Calu3 (cell line): Measurements from ENCODE around the gene TK2. TPM values are rescaled to one million over a fixed set of nuclear protein-coding genes. Genes with fewer than 3 reads are reported as not detected.

ENCODE experiments used
- BruUV-seq: library from RNA; stranded (reverse); fragments of 400-500 nt; replicated peaks from 2 replicates; lab custom pipeline; 2021; lab: Mats Ljungman, UMichigan
- CTCF ChIA-PET: fragments of 300-600 bp; sonication (Branson Sonifier 250); formaldehyde crosslinking; loops from one replicate; lab custom pipeline; 2022; ENCODE audit warnings: antibody characterized with exemption; lab: Charles Lee
- DNase-seq: peaks from one replicate; pipeline ENCODE4 v3.0.0; 2022
- H3K27ac Mint-ChIP-seq: one replicate; pipeline ENCODE4 v1.8.0; 2022; ENCODE audit warnings: mixed read lengths; ENCODE audit not compliant: unreplicated experiment
- H3K27me3 Mint-ChIP-seq: one replicate; pipeline ENCODE4 v1.8.0; 2022; ENCODE audit warnings: mixed read lengths; ENCODE audit not compliant: unreplicated experiment
- H3K36me3 Mint-ChIP-seq: one replicate; pipeline ENCODE4 v1.8.0; 2022; ENCODE audit warnings: mild to moderate bottlenecking, moderate library complexity, mixed read lengths; ENCODE audit not compliant: insufficient read depth, unreplicated experiment
- H3K4me1 Mint-ChIP-seq: one replicate; pipeline ENCODE4 v1.8.0; 2022; ENCODE audit warnings: mild to moderate bottlenecking, low read depth, mixed read lengths; ENCODE audit not compliant: unreplicated experiment
- H3K4me3 Mint-ChIP-seq: one replicate; pipeline ENCODE4 v1.8.0; 2022; ENCODE audit warnings: mild to moderate bottlenecking, low read depth, moderate library complexity, mixed read lengths; ENCODE audit not compliant: unreplicated experiment
- H3K9me3 Mint-ChIP-seq: one replicate; pipeline ENCODE4 v1.8.0; 2022; ENCODE audit warnings: low read depth, mixed read lengths; ENCODE audit not compliant: unreplicated experiment
- intact Hi-C: fragments of 100-400 bp; cut with micrococcal nuclease; formaldehyde crosslinking; loops from one replicate; pipeline ENCODE4 v1.10.0; 2022; ENCODE audit not compliant: unreplicated experiment
- total RNA-seq: library from RNA; stranded (reverse); gene quantifications from 2 replicates; pipeline ENCODE4 v1.2.3, GENCODE V29; 2022
- TF ChIP-seq, protein P1 (sequence below): fragments of 200-600 bp; IDR thresholded peaks from one replicate; pipeline ENCODE4 v1.8.0; 2022; ENCODE audit warnings: antibody characterized with exemption; ENCODE audit not compliant: unreplicated experiment

Gene TK2
- total RNA-seq, 1 experiment from 2014 or later, result 53.2 TPM

DNA sequence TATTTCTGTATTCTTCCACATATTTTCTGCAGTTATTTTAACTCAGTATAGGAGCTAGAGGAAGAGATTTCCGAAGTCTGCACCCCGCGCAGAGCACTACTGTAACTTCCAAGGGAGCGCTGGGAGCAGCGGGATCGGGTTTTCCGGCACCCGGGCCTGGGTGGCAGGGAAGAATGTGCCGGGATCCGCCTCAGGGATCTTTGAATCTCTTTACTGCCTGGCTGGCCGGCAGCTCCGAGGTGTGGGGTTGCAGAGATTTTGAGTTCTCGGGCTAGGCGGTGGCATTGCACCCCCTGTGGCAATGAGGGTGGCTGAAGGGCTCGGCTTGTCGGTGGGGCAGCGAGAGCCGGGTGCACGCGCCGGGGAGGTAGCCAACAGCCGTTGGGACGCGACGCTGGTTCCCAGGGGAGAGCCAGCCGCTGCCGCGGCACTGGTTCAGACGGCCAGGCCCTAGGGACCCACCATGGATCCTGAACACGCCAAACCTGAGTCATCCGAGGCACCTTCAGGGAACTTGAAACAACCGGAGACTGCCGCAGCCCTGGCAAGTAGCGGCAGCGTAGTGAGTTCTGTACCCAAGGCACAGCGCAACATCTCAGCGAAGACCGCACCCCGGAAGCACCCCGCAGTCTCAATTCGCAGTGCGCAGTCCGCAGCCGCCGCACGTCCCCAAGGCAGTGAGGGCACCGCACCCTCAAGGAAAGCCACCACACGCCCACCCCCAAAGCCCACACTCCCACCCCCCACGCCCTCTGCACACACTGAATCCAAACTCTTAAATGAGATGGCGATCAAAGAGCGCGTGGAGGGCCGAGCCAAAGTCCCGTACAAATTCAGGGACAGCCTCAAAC is 16.4 kb upstream of the TK2 start, which contains the start of gene CMTM1:
Gene CMTM1, plus strand, starts transcription at position 389 of the 851 bp plus-strand sequence. Its CDS starts 75 bp downstream, at position 464.
- no TSS peak for BruUV-seq
- Mint-ChIP-seq H3K27ac (peak within 1 kb of the TSS; percentile 90), H3K36me3 (peaks cover 79% of the 10 kb centered on the region), H3K9me3 (no peaks in the 10 kb centered on the region), H3K27me3 (no peaks in the 10 kb centered on the region), H3K4me3 (no peak within 1 kb of the TSS), H3K4me1 (peaks cover 29% of the 10 kb centered on the region)
- intact Hi-C loops, result no loop called here
- no peak for DNase-seq
- CTCF ChIA-PET, result no interaction called here
- TF ChIP-seq, protein P1, sequence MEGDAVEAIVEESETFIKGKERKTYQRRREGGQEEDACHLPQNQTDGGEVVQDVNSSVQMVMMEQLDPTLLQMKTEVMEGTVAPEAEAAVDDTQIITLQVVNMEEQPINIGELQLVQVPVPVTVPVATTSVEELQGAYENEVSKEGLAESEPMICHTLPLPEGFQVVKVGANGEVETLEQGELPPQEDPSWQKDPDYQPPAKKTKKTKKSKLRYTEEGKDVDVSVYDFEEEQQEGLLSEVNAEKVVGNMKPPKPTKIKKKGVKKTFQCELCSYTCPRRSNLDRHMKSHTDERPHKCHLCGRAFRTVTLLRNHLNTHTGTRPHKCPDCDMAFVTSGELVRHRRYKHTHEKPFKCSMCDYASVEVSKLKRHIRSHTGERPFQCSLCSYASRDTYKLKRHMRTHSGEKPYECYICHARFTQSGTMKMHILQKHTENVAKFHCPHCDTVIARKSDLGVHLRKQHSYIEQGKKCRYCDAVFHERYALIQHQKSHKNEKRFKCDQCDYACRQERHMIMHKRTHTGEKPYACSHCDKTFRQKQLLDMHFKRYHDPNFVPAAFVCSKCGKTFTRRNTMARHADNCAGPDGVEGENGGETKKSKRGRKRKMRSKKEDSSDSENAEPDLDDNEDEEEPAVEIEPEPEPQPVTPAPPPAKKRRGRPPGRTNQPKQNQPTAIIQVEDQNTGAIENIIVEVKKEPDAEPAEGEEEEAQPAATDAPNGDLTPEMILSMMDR, result no peak

DNA sequence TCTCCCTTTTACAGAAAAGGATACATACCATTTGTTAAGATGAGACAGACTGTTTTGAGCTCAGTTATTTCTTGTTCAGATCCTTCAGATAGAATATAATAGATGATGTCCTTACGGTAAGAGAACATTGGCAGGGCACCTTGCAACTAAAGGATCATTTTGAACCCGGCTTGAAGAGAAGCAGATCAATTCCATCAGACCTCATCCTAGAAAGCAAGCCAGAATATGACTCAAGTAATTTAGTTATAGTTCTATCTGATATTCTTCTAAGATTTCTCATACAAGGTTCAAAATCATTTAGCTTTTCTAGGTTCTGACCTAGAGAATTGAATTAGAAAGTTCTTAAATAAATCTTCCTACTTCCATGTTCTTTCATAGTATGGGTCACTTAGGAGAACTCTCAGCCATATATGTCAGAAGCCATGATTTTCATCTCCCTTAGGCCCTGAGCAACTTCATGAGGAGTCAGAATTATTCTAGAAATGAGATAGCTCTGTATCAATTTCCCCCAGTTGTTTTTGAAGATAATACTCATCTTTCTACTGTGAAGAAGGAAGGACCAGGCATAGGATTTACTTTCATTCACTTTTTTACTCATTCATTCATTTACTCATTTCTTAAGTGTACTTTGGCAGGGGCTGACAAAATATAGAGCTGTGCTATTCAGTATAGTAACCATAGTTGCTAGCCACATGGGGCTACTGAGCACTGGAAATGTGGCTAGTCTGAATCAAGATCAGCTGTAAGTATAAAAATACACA is 13.8 kb upstream of the TK2 start:
- BruUV-seq, result no TSS peak
- TF ChIP-seq, protein P1, result no peak
- CTCF ChIA-PET, result interaction anchor here (0.6 to 1.6 kb wide), 3 partner anchors 12 to 296 kb away, joined by 3 to 4 read pairs (median 4); no protein-coding TSS in a partner anchor
- H3K36me3 Mint-ChIP-seq, result peaks cover 88% of the 10 kb centered on the region
- H3K4me3 Mint-ChIP-seq, result no peak overlapping the region
- no peak overlapping the region for H3K27ac Mint-ChIP-seq
- no peaks in the 10 kb centered on the region for H3K27me3 Mint-ChIP-seq
- H3K9me3 Mint-ChIP-seq, result no peaks in the 10 kb centered on the region
- intact Hi-C loops, result no loop called here
- peaks cover 43% of the 10 kb centered on the region for H3K4me1 Mint-ChIP-seq
- DNase-seq, result no peak

DNA sequence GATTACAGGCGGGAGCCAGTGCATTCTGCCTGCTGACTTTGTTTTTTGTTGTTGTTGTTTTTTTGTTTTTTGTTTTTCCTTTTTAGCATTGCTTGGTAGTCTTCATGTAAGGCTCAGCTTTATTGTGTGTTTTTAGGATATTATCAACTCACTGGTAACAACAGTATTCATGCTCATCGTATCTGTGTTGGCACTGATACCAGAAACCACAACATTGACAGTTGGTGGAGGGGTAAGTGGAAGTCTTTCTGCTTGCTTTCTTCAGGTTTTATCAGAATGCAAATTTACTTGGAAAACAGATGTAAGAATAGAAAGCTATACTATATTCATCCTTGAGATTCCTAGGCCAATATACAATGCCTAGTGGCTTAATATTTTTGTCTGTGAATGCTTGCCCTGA is 13.1 kb upstream of the TK2 start:
- Mint-ChIP-seq H3K9me3 (no peaks in the 10 kb centered on the region), H3K36me3 (peaks cover 88% of the 10 kb centered on the region), H3K27ac (no peak overlapping the region), H3K4me3 (no peak overlapping the region), H3K4me1 (peaks cover 44% of the 10 kb centered on the region), H3K27me3 (no peaks in the 10 kb centered on the region)
- CTCF ChIA-PET, result interaction anchor here (1.0 to 1.6 kb wide), 3 partner anchors 13 to 297 kb away, joined by 3 to 4 read pairs (median 3); no protein-coding TSS in a partner anchor
- intact Hi-C loops, result no loop called here
- no TSS peak for BruUV-seq
- TF ChIP-seq, protein P1, result no peak
- no peak for DNase-seq

DNA sequence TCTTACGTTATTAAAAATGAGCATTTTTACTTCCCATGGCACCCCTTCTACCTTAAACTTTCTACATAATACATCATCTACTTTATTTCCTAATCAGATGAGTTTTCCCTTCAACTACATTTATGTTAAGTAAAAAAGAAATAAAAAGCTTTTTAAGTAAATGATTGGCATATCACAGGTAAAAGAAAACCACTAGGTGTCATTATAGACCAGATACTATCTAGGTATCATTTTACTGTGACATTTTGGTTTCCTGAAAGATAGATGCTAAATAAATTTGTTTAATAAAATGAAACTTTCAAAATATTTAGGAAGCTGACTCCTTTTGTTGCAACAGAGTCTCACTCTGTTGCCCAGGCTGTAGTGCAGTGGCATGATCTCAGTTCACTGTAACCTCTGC is 12.5 kb upstream of the TK2 start:
- intact Hi-C loops, result no loop called here
- no TSS peak for BruUV-seq
- Mint-ChIP-seq H3K4me1 (peaks cover 44% of the 10 kb centered on the region), H3K27me3 (no peaks in the 10 kb centered on the region), H3K4me3 (no peak overlapping the region), H3K9me3 (no peaks in the 10 kb centered on the region), H3K36me3 (peaks cover 87% of the 10 kb centered on the region), H3K27ac (no peak overlapping the region)
- CTCF ChIA-PET, result interaction anchor here (1.0 to 1.6 kb wide), 2 partner anchors 13 to 156 kb away, joined by 3 to 4 read pairs; no protein-coding TSS in a partner anchor
- TF ChIP-seq, protein P1, result no peak
- DNase-seq, result no peak
